Esophagus muscularis mucosa (tissue), 4 donors: ENCODE data around the gene HEMGN.

Experiments used
- EP300 ChIP-seq: sonication (generic); formaldehyde crosslinking; IDR thresholded peaks from one replicate; pipeline ENCODE4 v1.6.1; 2017; ENCODE audit warnings: antibody characterized with exemption
- POLR2A ChIP-seq: fragments of 450-650 bp; IDR thresholded peaks from one replicate; pipeline ENCODE4 v1.6.1; 2017; ENCODE audit warnings: antibody characterized with exemption, moderate library complexity, mild to moderate bottlenecking, low read depth
- POLR2AphosphoS5 ChIP-seq, 2 donors: sonication (generic); formaldehyde crosslinking; IDR thresholded peaks; one replicate each; pipeline ENCODE4 v1.6.1; 2017; ENCODE audit warnings: antibody characterized with exemption in 2 of 2
- TF ChIP-seq, protein P1 (sequence below), 3 experiments: fragments of 200-600 bp in 2 of 3; fragments of 450-650 bp in 1 of 3; sonication (generic) in 2 of 3; IDR thresholded peaks; one replicate each; pipeline ENCODE4 v1.5.1; 2017 to 2019; ENCODE audit warnings: antibody characterized with exemption in 3 of 3, mild to moderate bottlenecking in 2 of 3, moderate library complexity in 1 of 3

DNA sequence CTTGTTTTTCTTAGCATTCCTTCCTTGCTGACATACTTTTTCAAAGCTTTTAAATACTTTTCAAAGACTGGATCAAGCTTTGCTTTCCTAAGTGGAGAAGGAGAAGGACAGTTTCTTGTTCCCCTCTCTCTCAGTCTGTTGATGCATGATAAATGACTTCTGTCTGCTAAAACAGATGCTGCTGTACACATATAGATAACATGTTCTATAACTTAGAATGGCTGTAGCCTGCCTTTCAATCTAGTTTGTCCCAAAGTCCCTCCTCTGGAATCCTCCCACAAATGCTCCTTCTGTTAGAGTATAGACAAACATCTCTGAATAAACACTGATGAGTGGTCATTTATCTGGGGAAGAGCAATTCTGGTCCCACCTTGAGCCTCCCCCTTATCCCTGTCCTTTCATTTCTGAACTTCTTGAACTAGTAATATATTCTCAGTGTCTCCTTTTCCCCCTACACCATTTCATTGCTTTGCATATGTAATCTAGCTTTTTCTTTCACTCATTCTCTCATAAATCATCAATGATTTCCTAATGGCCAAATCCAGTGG, 5.4 kb upstream of the HEMGN start:
- TF ChIP-seq, protein P1, sequence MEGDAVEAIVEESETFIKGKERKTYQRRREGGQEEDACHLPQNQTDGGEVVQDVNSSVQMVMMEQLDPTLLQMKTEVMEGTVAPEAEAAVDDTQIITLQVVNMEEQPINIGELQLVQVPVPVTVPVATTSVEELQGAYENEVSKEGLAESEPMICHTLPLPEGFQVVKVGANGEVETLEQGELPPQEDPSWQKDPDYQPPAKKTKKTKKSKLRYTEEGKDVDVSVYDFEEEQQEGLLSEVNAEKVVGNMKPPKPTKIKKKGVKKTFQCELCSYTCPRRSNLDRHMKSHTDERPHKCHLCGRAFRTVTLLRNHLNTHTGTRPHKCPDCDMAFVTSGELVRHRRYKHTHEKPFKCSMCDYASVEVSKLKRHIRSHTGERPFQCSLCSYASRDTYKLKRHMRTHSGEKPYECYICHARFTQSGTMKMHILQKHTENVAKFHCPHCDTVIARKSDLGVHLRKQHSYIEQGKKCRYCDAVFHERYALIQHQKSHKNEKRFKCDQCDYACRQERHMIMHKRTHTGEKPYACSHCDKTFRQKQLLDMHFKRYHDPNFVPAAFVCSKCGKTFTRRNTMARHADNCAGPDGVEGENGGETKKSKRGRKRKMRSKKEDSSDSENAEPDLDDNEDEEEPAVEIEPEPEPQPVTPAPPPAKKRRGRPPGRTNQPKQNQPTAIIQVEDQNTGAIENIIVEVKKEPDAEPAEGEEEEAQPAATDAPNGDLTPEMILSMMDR (IDR thresholded peaks at IDR 0.05): no peak
- no peak for TF ChIP-seq POLR2A
- TF ChIP-seq EP300: no peak
- TF ChIP-seq POLR2AphosphoS5 (IDR thresholded peaks at IDR 0.05): no peak
